Ishikawa (cell line): ENCODE data around the gene PPP1R26.

Source experiments
- CEBPB ChIP-seq: IDR thresholded peaks from 2 replicates; pipeline ENCODE4 v1.6.1; 2012
- CREB1 ChIP-seq: IDR thresholded peaks from 2 replicates; pipeline ENCODE4 v1.6.1; 2012; ENCODE audit warnings: low read depth
- EGR1 ChIP-seq: IDR thresholded peaks from 2 replicates; pipeline ENCODE4 v1.6.1; 2012
- EP300 ChIP-seq: IDR thresholded peaks from 2 replicates; pipeline ENCODE4 v1.6.1; 2012; ENCODE audit warnings: borderline replicate concordance
- FOXM1 ChIP-seq: IDR thresholded peaks from 2 replicates; pipeline ENCODE4 v1.6.1; 2012; ENCODE audit warnings: low read depth, borderline replicate concordance
- MAX ChIP-seq: IDR thresholded peaks from 2 replicates; pipeline ENCODE4 v1.6.1; 2012
- NFIC ChIP-seq: IDR thresholded peaks from 2 replicates; pipeline ENCODE4 v1.6.1; 2012
- RAD21 ChIP-seq: IDR thresholded peaks from 2 replicates; pipeline ENCODE4 v1.6.1; 2012; ENCODE audit warnings: low read depth
- REST ChIP-seq: IDR thresholded peaks from 2 replicates; pipeline ENCODE4 v1.6.1; 2012; ENCODE audit warnings: low read depth, mild to moderate bottlenecking
- TAF1 ChIP-seq: IDR thresholded peaks from 2 replicates; pipeline ENCODE4 v1.6.1; 2012; ENCODE audit warnings: low read depth, mild to moderate bottlenecking
- TCF12 ChIP-seq: IDR thresholded peaks from 2 replicates; pipeline ENCODE4 v1.6.1; 2012; ENCODE audit warnings: low read depth
- TEAD4 ChIP-seq: IDR thresholded peaks from 2 replicates; pipeline ENCODE4 v1.6.1; 2012
- USF1 ChIP-seq: IDR thresholded peaks from 2 replicates; pipeline ENCODE4 v1.6.1; 2012
- YY1 ChIP-seq: IDR thresholded peaks from 2 replicates; pipeline ENCODE4 v1.6.1; 2012; ENCODE audit warnings: low read depth
- ZBTB7A ChIP-seq: IDR thresholded peaks from 2 replicates; pipeline ENCODE4 v1.6.1; 2012; ENCODE audit warnings: low read depth

PPP1R26 gene

GRCh38 chr9:135526730-135527571 is 47.4 kb downstream of the PPP1R26 start:
- TF ChIP-seq REST (no peak), CREB1 (no peak), CEBPB (no peak), TEAD4 (no peak), USF1 (no peak), ZBTB7A (no peak), TCF12 (no peak)

GRCh38 chr9:135530146-135530545 is 50.6 kb downstream of the PPP1R26 start:
- TF ChIP-seq EP300 = no peak
- TF ChIP-seq CEBPB = no peak

GRCh38 chr9:135531096-135531495 is 51.5 kb downstream of the PPP1R26 start:
- TF ChIP-seq CREB1 (no peak), CEBPB (no peak), USF1 (no peak)

- TF ChIP-seq EP300 (no peak), CEBPB (no peak), CREB1 (no peak), TEAD4 (no peak), YY1 (no peak), ZBTB7A (no peak), NFIC (no peak), TAF1 (no peak), MAX (no peak), TCF12 (no peak), RAD21 (no peak), EGR1 (no peak), USF1 (no peak), REST (no peak), FOXM1 (no peak)
These were observed 53.5 kb downstream of the PPP1R26 start for GRCh38 chr9:135533113-135533512.

- no peak for TF ChIP-seq REST
- TF ChIP-seq TAF1 = no peak
- no peak for TF ChIP-seq EP300
- TF ChIP-seq TCF12 = no peak
- no peak for TF ChIP-seq TEAD4
- no peak for TF ChIP-seq RAD21
- TF ChIP-seq FOXM1 = no peak
- TF ChIP-seq NFIC = no peak
- no peak for TF ChIP-seq YY1
- no peak for TF ChIP-seq USF1
- TF ChIP-seq CREB1 = no peak
- TF ChIP-seq EGR1 = no peak
- TF ChIP-seq MAX = no peak
- TF ChIP-seq ZBTB7A = no peak
These were observed 54.1 kb downstream of the PPP1R26 start for GRCh38 chr9:135533674-135534073.
